ENCODE results near the gene TEX13D.
A peak's percentile ranks its signal among the peaks of the same experiment; 100 is the strongest.
"Not testable (repeated sequence)": the region's sequence is repeated elsewhere in the genome, so short reads cannot be mapped to it uniquely, and the experiment has no call there.

TEX13D gene

DNA sequence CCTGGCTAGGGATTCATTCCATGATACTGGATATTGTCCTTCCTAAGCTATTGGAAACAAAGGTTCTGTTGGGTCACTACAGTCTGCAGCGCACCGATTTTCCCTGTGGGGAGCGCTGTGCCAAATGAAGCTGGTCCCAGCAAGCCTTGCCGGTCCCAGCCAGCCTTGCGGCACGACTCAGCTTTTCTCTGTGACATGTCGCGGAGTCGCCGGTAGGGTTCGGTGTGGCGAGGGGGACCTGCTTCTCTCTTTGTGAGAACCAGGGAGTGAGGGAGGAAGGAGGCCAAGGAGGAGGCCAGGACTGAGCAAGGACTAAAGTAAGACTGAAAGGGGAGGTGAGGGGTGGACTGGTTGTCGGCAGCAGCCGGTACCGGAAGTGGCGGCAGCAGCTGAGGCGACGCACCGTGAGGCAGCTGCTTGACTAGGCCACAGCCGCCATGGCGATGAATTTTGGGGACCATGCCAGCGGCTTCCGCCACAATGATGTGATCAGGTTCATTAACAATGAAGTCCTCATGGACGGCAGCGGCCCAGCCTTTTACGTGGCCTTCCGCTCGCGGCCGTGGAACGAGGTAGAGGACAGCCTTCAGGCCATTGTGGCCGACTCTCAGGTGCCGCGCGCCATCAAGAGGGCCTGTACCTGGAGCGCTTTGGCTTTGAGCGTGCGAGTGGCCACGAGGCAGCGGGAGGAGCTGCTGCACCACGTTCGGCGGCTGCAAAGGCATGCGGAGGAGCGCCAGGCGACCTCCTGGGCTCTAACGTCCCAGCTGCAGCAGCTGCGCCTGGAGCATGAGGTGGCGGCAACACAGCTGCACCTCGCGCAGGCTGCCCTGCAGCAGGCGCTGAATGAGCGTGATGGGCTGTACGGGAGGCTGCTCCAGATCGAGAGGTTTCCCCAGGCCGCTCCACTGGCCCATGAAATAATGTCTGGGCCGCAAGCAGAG is at the start of gene TEX13D:
Gene TEX13D, plus strand, starts transcription at position 180 of the 944 bp plus-strand sequence. Its CDS starts 258 bp downstream, at position 438.
- no peak for DNase-seq (ENCODE audit: low spot score)

DNA sequence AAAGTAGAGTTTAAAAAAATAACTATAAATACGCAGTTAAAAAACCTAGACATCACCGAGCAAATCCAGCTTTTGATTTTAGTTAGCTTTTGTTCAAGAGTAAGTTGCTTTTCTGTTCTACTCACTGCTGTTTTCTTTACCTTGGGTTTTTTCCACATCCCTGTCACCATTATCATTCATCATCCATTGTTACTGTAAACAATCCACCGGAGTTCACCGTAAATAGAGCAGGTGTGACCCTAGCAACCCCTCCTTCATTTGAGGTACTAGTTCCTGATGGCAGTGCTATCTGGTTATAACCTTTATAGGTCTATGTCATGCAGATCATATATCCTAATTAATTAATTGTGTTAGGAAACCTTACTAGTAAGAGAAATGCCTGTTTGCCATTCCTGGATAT is 43.0 kb upstream of the TEX13D start:
- DNase-seq (ENCODE audit: low spot score), result no peak

DNA sequence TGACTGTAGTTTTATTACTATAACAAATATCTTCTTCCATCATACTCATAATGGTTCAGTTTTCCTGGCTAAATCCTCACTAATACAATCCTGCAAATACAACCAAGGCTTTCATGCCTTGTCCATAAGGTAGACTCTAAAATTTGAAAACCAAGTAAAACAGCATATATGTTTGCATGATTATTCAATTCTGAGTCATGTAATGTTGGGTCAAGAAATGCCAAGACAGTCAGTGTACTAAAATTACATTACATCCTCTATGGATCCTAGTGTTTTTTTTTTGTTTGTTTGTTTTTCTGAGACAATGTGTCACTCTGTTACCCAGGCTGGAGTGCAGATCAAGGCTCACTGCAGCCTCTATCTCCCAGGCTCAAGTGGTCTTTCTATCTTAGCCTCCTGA is 38.6 kb upstream of the TEX13D start:
- no peak for DNase-seq (ENCODE audit: low spot score)

DNA sequence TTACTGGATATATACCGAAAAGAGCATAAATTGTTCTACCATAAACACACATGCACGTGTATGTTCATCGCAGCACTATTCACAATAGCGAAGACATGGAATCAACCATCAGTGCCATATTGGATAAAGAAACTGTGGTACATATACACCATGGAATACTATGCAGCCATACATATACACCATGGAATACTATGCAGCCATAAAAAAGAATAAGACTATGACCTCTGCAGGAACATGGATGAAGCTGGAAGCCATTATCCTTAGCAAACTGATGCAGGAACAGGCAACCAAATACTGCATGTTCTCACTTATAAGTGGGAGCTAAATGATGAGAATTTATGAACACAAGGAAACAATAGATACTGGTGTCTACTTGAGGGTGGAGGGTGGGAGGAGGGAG is 33.1 kb upstream of the TEX13D start:
- not testable (repeated sequence) for DNase-seq (ENCODE audit: low spot score)

DNA sequence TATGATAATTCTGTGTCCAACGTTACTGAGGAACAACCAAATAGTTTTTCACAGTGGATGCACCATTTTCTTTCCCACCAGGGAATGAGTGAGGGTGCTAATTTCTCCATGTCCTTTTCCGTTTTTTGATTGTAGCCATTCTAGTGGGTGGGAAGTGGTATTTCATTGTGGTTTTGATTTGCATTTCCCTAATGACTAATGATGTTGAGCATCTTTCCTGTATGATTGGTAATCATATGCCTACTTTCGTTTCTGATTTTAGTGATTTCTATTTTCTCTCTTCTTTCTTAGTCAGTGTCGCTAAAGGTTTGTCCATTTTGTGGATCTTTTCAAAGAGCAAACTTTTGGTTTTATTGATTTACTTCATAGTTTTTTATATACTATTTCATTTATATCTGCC is 32.1 kb upstream of the TEX13D start:
- DNase-seq (ENCODE audit: low spot score), result no peak

DNA sequence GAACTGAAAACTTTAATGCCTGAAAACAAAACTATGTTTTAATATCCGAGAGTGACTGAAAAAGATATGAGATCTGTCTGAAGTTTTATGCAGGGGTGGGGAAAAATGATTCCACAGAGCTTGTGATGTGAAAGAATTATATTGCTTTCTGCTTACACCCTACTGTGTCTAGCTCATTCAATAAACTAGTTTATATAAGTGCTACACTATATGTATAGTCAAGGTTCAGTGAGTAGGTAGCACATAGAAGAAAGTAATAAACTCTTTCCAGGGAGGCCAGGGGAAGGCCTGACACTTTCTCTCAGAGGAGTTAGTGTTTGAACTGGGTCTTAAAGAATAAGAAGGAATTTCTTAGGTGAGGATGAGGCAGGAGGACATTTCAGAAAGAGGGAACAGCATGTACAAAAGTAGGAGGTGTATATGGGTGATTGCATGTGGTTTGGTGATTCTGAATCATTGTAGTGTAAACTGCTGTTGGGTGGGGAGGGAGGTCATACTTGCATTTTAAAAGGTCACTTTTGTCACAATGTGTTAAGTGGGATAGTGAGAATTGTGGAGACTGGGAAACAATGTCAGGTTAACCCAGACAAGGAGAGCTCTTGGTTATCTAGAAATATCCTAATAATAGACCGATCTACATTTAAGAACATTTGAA is 25.1 kb upstream of the TEX13D start:
- no peak for DNase-seq (ENCODE audit: low spot score)

DNA sequence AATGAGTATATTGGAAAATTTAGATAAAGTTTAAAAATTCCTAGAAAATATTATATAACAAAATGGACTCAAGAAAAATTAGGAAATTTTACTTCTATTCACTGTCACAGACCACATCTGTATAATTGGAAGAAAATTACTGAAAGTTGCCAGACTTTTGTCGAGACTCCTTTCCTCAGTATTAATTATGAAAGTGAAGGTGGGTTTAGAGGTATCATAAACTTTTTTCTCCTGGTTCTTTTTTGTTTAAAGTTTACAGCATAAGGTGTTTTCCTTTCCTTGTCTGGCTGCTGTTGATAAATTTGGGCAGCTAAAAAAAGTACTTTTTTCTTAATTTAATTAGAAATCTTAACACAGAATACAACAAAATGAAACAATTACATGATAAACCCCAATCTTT is 6.7 kb upstream of the TEX13D start:
- no peak for DNase-seq (ENCODE audit: low spot score)

DNA sequence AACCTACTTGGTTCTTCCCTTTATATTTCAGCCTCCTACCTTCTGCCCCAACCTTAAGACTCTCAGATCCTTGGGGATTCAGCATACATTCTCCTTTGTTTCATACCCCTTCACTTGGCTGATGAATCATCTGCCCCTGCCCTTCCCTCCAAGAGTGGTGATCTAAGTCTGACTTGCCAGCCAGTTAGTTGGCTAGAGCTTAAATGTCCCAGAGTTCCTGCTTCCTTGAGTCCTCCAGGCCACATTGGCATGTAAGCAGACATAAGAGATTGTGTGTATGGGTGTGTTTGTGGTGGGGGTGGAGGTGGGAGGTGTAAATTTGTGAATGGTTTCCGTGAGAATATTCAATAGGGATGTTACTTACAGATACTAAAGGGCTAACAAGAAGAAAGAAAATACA is 3.7 kb upstream of the TEX13D start:
- peak; percentile 59 for DNase-seq (ENCODE audit: low spot score)

DNA sequence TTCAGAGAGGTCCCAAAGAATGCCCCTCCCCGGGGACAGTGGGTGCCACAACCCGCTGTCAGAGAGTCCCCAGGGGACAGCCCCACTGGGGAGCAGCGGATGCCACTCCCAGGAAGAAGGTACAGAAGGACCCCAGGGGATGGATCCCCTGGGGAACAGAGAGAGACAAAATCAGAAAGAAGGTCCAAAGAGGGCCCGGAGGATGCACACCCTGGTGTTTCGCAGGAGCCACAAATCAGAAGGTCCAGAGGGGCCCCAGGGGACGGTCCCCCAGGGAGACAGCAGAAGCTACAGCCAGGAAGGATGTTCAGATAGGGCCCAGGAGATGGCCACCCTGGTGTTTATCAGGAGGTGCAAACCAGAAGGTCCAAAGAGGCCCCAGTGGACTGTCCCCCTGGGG is 1.4 kb downstream of the TEX13D start:
- DNase-seq (ENCODE audit: low spot score), result no peak

DNA sequence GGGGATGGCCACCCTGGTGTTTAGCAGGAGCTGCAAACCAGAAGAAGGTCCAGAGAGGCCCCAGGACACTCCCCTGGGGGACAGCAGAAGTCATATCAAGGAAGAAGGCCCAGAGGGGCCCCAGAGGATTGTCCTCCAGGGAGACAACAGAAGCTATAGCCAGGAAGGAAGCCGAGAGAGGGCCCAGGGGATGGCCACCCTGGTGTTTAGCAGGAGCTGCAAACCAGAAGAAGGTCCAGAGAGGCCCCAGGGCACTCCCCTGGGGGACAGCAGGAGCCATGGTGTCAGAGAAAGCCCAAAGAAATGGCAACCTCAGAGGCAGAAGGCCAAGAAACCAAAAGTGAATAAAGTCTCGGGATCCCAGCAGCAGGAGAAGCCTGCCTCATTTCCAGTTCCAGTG is 2.1 kb downstream of the TEX13D start:
- not testable (repeated sequence) for DNase-seq (ENCODE audit: low spot score)

DNA sequence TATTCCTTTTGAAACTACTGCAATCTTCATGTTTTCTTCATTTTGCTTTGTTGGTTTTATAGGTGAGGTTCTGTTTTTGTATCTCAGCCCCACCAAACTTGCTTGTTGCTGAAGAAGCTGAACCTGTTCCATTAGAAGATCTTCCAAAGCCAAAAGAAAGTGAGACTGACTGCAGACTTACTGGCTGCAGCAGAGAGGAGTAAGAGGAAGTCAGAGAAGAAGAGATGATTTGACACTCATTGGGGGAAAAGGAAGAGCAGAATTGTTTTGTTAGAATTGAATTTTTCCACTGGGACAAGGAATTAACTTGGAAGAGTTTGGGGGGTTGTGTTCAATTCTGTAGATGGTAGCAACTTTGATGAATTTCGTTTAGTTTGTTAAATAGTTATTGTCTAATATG is 3.1 kb downstream of the TEX13D start:
- no peak for DNase-seq (ENCODE audit: low spot score)

DNA sequence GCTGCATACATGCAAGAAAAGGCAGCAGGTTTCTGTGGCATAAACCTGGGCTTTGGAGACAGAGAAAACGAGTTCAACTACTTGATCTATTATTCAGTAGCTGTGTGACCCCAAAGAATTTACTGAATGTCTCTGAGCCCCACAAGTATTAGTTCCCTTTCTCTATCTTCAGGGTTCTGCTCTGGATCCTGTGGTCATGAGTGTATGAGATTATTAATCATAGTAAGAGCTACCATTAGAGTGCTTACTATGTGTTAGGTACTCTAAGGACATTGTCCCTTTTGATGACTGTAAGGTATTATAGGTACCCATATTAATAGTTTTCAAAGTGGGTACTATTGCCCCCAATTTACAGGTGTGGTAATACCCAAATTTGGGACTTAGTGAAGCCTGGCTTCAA is 5.5 kb downstream of the TEX13D start:
- no peak for DNase-seq (ENCODE audit: low spot score)

DNA sequence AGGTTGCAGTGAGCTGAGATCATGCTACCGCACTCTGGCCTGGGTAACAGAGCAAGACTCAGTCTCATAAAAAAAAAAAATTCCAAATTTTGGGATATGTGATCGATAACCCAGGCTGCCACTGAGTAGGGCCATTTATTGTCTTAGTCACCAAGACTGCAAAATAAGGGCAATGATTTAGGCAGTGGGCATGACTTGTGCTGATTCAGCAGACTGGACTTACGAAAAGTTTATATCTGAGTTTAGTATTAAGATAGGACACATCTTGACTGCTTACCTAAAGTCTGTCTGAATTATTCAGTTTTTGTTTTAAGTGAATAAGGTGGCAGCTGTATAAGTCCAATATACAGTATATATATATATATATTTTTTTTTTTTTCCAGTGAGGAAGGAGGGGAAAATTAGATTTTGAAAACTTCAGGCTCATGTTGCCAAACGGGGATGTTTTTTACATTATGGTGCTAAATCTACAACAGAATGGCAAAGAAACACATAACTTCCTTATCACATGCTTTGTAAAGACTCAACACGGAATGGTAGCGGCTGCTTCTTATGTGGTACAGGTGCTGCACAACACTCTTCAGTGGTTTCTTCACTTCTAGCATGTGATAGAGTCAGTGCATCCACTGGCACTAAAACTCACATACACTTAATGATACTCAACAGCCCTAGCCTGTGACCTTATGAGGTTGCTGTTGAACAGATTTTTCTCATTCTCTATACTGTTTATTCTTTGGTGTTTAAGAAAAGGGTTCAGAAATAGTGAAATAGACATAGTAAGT is 6.5 kb downstream of the TEX13D start:
- DNase-seq (ENCODE audit: low spot score), result no peak

DNA sequence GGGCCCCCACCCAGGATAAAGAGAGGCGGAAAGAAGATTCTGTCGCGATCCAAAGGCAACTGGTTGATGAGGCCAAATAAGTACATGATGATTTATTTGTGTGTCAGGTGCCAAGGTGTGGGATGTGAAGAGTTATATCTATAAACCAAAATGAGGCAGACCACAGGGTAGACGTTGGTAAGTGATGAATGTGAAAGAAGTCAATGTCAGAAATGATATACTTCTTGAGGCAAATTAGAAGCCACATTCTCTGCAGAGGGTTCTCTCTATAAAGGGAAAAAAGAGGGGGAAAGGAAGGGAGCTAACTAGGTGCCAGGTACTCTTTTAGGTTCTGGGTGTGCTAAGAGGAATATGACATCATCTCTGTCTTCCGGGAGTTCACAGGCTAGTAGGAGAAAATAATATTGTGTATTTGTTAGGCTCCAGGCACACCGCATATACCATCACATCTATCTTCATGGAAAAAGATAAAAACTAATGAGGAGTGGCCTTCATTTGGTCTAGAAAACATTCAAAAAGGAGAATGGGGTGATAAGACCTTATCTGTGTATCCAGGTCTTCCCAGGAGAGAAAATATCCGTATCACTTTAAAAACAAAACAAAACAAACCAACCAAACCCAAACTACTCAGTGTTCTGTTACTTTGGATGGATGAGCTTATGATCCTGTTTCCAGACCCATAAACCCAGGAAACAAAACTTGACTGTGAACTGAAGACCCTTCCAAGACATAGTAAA is 9.1 kb downstream of the TEX13D start:
- no peak for DNase-seq (ENCODE audit: low spot score)

DNA sequence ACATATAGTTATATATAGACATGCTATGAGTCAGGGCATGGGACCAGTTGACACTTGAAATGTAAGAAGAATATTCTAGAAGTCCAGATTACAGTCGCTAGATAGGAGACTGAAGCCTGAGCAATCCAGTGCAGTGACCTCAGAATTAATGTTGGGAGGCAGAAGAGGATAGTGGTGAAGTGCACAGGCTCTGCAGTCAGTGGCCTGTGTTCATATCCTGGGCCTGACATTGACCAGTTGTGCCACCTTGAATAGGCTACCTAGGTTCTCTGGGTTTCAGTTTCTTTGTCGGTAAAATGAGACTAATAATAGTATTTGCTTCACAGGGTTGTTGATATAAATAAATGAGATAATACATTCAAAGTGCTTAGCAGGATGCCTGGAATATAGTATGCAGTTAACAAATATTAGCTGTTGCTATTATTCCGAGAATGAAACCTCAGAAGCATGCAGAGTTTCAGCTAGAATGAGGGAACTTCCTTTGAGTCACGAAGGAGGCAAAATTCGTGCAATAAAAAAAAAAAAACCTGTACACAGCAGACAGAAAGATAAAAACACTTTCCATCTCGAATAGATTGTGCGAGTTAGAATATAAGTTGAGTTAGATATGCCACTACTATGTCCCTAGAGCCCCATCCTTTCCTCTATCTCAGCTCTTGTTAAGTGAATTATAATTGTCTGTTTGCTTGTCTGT is 9.9 kb downstream of the TEX13D start:
- DNase-seq (ENCODE audit: low spot score), result no peak

DNA sequence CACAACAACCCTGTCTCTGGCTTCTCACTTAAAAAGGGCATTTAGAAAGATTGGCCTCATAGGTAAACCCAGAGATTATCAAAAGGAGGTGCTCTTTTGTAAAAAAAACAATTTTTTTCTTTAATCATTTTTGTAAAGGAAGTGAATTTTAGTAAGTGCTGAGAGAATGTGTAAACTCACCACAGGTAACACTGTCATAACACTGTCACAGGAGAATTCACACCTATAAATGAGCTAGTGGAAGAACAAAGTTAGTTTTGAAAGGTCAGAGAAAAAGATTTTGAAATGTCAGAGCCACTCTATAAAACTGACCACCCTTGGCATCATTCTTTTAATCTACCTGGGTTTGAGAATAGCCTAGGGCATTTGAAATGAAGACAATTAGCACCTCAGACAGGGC is 10.6 kb downstream of the TEX13D start:
- no peak for DNase-seq (ENCODE audit: low spot score)

DNA sequence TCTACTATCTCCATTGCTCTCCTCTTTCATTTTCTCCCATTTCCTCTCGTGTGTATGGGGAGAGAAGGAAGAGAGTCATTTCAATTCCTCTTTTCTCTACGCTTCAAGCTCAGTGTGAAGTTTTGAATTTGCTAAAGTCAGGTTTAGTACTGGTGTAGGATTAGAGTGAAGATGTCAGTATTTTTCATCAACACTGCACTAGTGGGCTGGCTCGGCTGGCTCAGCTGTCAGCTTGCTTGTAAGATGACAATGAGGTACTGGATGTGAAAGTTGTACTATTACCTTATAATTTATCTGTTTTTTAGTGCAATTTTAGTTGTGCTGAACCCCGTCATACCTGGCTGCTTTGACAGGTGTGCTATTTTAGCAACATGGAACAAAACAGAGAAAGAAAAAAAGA is 11.8 kb downstream of the TEX13D start:
- DNase-seq (ENCODE audit: low spot score), result no peak

DNA sequence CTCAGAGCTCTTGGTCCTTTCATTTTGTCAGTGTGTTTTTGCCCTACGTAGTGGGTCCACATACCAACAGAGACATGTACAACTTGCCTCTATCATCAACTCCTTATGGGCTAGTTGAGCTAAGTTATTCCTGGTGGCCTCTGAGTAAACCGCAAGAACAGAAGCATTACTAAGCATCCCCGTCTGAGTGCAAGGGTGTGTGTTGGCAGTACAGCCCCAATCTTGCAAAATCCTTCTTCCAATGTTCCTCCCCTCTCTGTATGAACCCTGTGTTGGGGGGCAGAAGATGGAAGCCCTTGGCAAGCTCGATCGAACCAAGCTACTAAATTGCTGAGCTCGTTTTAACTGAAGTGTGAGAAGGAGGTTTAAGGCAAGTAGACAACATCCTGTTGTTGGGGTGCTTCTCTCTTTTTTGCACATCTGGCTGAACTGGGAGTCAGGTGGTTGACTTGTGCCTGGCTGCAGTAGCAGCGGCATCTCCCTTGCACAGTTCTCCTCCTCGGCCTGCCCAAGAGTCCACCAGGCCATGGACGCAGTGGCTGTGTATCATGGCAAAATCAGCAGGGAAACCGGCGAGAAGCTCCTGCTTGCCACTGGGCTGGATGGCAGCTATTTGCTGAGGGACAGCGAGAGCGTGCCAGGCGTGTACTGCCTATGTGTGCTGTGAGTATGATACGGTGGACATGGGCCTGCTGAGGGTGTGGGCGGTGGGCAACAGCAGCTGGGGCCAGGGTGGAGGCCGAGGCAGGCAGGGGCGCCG is 13.8 kb downstream of the TEX13D start, which contains the start of gene SH2D1A:
Gene SH2D1A, plus strand, starts transcription at position 447 of the 760 bp plus-strand sequence. Its CDS starts 80 bp downstream, at position 527.
- DNase-seq (ENCODE audit: low spot score), result no peak

DNA sequence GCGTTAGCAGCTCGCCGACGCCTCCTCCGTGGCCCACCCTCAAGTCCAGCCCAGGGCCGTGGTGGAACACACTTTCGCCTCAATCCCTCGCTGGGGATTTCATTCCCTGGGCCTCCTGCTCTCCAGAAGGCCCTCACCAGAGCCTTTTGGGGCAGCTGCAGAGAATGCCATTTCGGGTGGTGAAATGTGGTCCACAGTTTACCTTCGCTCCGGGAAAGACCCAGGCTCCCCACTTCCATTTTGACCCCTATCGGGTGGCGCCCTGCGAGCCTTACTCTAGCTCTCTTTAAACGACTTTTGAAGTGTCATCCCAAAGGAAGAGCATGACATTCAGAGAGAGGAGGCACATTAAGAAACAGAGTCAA is 14.4 kb downstream of the TEX13D start:
- DNase-seq (ENCODE audit: low spot score), result no peak

DNA sequence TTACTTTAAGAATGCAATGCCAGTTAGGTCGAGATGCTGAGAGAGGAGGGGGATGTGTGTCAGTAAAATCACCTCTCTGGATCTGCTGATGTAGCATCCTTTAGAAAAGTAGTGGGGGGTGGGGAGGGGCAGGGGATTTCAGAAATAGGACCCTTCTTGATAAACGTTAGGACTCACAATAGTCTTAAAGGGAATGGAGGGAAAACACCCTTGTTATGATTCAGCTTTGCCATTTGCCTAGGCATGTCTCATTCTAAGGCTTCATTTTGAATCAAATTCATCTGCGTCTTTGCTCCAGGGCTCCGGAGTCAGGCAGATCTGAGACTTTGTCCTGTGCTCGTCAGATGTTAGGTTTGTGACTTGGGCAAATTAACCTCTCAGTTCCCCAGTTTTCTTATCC is 14.8 kb downstream of the TEX13D start:
- DNase-seq (ENCODE audit: low spot score), result no peak

DNA sequence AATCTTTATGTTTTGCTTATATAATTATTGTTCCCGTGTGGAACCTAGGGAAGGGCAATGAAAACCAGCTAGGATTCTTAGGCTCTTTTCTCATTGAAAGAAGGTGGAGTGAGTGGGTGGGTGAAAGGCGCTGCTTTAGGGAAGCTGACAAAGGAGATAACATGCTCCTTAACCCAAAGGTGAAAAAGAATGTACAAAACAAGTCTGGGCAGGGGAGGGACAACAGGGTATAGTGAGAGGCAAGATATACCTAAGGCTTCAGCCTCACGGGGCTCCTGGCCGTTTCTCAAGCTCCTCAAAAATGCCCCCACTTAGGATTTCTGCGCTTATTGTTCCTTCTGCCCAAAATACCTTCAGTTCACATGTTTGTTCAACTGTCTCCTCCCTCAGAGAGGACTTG is 15.7 kb downstream of the TEX13D start:
- DNase-seq (ENCODE audit: low spot score), result no peak

All from RKO (cell line).